ENCODE data around the gene NALF2. TPM values are rescaled to one million over a fixed set of nuclear protein-coding genes. Genes with fewer than 3 reads are reported as not detected.

The NALF2 gene
- total and polyA plus RNA-seq, 2 donors from 2014 or later, result 1.9 to 2.0 TPM

Other genes with a start within 250 kb of the NALF2 start
- 4.2 TPM for gene EDA, start 111.8 kb downstream of the NALF2 start, total RNA-seq
- gene EDA, start 111.8 kb downstream of the NALF2 start, polyA plus RNA-seq (ENCODE audit: insufficient read depth, low read depth, low replicate concordance), result 2.9 TPM